GM19468 (cell line): ENCODE data around the gene NECAB3.
"Not testable (repeated sequence)": the region's sequence is repeated elsewhere in the genome, so short reads cannot be mapped to it uniquely, and the experiment has no call there.

Experiments
- ATAC-seq: cut with Tn5 transposase; IDR thresholded peaks from one replicate; pipeline ENCODE4 v1.9.1; 2021; ENCODE audit warnings: mild to moderate bottlenecking, moderate library complexity, moderate number of reproducible peaks; ENCODE audit not compliant: unreplicated experiment; ENCODE audit errors: extremely low read depth

The NECAB3 gene

DNA sequence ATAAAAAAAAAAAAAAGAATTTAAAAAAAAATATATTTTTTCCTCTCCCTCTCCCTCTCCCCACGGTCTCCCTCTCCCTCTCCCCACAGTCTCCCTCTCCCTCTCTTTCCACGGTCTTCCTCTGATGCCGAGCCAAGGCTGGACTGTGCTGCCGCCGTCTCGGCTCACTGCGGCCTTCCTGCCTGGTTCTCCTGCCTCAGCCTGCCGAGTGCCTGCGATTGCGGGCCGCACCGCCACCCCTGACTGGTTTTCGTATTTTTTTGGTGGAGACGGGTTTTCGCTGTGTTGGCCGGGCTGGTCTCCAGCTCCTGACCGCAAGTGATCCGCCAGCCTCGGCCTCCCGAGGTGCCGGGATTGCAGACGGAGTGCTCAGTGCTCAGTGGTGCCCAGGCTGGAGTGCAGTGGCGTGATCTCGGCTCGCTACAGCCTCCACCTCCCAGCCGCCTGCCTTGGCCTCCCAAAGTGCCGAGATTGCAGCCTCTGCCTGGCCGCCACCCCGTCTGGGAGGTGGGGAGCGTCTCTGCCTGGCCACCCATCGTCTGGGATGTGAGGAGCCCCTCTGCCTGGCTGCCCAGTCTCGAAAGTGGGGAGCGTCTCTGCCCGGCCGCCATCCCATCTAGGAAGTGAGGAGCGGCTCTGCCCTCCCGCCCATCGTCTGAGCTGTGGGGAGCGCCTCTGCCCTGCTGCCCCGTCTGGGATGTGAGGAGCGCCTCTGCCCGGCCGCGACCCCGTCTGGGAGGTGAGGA is 26.6 kb upstream of the NECAB3 start:
- ATAC-seq: not testable (repeated sequence)

DNA sequence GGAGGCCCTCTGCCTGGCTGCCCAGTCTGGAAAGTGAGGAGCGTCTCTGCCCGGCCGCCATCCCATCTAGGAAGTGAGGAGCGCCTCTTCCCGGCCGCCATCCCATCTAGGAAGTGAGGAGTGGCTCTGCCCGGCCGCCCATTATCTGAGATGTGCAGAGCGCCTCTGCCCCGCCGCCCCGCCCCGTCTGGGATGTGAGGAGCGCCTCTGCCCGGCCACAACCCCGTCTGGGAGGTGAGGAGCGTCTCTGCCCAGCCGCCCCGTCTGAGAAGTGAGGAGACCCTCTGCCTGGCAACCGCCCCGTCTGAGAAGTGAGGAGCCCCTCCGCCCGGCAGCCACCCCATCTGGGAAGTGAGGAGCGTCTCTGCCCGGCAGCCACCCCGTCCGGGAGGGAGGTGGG is 24.7 kb upstream of the NECAB3 start:
- ATAC-seq: not testable (repeated sequence)

DNA sequence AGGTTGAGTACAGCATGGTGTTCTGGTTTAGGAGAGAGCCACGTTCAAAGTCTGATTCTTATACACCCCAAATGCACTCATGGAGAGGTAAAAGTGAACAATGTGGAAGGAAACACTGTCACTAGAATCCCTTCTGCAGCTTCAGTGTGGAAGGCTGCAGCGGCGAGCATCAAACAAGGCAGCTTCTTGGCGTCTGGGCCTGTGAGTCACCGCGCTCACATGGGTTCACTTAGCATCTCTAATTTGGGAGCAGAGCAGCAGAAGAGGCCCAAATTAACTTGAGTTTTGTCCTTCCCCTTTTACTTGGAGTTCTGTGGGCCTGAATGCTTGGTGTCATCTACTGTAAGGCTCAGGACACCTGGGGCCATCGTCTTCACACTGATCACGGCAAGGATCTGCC is 22.9 kb upstream of the NECAB3 start:
- ATAC-seq: no peak

DNA sequence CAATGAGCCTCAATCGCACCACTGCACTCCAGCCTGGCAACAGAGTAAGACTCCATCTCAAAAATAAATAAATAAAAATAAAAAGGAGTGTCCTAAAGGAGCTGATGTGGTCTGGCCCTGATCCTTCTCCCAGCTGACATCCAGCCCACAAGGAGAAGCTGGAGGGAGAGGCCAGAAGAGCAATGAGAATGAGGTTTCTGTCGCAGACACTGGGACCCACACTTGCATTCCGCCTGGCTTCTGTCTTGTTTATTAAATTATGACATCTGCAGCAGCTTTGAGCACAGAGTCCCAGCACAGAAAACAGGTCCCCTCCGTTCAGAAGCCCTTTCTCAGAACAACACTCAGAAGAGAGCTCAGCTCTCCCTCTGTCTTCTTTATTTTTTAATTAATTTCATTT is 22.2 kb upstream of the NECAB3 start:
- no peak for ATAC-seq

DNA sequence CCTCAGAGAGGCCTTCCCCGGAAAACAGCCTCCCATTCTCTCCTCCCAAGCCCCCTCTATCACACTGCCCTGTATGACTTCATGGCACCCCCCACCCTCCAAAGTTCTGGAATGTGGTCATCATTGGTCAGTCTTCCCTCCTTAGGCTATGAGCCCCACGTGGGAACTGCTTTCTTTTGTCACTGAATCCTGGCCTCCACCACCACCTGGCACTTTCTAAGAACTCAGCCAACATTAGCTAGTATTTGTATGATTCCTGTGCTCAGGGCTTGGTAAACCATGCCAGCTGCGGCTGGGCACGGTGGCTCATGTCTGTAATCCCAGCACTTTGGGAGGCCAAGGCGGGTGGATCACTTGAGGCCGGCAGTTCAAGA is 20.4 kb upstream of the NECAB3 start:
- ATAC-seq: no peak

DNA sequence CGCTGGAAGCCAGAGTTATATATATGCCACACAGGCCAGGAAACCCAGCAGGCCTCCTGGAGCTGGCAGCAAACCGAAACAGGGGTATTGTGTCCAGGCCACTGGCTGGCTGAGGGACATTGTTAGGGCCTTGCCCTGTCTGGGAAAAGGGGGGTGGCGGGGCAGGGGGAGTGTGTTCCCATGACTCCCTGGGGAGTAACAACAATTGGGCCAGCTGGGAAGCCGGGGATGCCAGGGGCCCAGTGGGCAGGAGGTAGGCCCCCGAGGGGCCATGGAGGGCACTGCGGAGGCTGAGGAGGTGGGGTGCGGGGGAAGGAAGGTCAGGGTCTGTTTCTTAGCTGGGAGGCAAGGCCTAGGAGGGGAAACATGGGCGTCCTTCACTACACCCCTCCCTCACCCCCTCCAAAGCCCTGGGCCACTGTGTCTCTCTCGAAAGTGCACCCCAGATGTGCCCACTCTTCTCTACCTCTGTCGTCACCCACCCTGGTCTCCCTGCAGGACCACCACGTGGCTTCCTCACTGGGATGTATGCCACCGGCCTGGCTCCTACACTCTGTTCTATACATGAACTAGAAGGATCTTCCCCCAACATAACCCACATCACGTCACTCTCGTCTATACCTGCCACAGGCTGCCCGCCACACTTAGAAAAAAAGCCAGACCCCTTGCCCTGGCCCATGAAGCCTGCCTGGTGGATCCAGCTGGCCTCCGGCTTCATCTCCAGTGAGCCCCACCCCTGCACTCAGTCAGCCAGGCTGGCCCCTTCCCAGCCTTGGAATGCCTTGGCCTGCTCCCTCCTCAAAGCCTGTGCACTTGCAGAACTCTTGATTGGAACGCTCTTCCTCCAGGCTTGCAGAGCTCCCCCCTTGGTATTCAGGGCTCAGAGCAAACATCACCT is 19.8 kb upstream of the NECAB3 start:
- ATAC-seq: no peak

DNA sequence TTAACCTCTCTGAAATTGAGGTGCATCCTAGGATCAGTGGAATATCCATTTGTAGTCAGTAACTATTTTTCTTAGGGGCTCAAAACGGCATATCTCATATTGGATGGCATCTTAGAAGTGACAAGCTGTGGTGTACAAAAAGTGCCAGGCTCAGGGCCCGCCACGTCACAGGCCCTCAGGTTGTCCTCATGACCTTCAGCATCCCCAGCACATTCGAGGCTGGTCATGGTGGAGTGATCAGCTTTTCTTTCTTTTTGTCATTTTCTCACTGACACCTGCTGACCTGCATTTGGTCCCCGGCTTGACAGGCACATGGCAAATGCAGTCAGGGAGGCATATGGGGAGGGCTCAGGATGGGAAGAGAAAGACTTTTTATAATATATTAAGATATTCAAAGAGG is 19.1 kb upstream of the NECAB3 start:
- ATAC-seq: no peak

DNA sequence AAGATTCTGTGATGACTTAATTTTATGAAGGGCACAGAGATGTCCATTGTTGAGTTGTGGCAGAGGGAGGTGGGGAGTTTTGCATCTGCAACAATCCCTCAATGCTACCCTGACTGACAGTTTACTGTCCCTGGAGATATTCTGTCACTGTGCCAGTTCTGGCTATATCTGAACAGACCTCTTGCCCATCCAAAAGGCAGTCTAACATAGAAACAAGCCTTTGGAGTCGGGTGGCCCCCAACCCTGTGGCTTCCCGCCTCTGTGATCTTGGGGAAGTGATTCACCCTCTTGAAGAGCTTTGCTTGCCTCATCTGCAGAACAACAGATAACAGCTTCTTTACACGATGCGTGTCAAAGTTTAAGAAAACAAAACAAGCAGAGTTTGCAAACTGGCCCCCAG is 15.7 kb upstream of the NECAB3 start:
- ATAC-seq: no peak

DNA sequence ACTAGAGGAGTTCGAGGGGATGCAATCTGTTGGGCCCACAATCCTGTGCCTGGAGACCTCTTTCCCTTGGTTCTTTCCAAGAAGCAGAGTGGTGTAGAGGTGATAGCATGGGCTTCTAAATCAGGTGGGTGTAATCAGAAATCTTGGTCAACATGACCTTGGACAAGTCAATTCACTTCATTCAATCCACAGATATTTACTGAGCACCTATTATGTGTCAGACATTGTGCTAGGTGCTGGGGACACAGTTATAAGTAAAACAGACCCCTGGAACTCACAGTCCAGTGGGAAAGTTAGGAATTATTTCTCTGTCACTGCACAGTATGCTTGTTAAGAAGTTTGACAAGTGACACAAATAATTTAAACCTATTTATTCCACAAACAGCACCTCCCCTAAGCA is 15.3 kb upstream of the NECAB3 start:
- ATAC-seq: no peak

DNA sequence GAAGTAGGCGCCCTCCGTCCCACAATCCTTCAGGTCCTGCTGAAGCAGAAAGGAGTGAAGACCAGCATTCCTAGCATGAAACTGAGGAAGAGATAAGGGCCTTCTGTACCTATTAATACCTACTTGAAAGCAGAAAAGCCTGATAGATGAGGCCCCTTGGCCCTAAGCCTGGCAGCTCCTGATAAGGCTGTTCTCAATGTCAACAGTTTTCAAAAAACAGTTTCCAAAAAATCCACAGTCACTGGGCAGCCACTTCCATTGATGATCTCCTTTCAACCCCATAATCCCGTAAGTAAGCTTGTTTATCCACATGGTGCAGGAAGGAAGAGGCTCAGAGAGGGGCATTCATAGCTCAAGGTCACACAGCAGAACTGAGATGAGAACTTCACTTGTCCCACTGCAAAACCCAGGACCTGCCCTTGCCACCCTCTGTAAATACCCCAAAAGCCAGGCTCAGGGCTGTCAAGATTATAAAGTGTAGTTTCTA is 14.8 kb upstream of the NECAB3 start:
- no peak for ATAC-seq

DNA sequence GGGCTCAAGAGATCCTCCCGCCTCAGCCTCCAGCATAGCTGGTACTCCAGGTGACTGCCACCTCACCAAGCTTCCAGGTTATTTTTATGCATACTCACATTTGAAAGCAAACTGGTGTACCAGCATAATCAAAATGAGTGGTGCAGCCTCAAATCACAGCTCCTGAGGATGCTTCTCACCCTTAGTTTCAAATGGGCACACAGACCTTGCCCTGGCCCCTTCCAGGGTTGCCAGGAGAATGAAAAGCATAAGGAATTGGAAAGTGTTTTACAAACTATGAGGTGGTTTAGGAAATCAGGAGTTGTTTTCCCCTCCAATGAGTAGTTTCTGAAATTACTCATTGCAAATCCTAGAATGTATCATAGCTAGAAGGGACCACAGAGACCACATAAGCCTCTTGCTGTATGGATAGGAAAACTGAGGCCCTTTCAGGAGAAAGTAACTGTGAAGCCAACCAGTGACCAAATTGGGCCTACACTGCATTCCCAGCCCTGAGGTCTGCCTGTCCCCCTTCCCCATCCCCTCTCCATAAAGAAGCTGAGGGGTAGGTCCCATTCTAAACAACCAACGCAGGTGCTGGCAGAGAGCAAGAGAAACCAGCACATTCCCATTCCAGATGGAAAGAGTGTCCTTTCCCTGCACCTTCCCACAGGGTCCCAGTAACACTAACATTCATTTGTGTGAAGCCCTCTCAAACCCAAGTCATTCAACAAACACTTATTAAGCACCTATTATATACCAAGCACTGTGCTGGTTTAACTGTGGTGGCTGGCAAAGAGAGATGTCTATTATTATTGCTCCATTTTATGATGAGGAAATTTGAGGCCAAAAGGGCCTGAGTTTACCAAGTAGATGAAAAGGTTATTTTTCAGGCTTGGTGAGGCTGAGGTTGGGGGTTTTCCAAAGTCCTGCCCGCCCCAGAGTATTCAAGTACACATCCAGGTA is 14.0 kb upstream of the NECAB3 start:
- no peak for ATAC-seq

DNA sequence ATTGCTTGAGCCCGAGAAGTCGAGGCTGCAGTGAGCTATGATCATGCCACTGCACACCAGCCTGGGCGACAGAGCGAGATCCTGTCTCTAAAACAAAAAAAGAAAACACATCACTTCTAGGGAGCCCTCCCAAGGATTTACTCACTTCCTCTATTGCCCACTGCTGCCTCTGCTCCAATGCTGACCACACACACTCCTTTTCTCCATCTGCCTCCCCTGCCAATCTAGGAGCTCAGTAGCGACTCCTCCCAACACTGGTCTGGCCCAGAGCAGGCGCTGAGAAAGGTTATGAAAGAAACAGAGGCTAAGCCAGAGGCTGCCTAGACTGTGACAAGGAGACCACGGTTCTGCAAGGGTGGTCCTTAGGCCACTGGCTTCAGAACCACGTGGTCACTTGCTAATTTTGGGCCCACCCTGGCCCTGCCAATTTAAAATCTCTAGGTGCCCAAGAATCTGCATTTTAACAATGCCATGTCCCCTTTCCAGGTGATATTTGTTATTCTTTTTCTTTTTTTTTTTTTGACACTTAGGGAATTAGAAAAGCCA is 13.2 kb upstream of the NECAB3 start:
- no peak for ATAC-seq

DNA sequence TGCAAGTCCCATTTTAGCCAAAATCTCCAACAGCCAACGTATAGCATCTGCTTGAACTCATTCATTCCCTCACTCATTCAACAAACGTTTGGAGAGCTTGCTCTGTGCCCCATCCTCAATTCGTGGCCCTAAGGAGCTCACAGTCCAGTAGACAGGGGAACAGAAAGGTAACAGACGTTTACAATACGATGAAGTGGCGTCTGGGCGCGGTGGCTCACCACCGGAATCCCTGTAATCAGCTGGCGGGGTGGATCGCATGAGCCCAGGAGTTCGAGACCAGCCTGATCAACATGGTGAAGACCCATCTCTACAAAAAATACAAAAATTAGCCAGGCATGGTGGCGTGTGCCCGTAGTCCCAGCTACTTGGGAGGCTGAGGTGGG is 12.7 kb upstream of the NECAB3 start:
- ATAC-seq: no peak

DNA sequence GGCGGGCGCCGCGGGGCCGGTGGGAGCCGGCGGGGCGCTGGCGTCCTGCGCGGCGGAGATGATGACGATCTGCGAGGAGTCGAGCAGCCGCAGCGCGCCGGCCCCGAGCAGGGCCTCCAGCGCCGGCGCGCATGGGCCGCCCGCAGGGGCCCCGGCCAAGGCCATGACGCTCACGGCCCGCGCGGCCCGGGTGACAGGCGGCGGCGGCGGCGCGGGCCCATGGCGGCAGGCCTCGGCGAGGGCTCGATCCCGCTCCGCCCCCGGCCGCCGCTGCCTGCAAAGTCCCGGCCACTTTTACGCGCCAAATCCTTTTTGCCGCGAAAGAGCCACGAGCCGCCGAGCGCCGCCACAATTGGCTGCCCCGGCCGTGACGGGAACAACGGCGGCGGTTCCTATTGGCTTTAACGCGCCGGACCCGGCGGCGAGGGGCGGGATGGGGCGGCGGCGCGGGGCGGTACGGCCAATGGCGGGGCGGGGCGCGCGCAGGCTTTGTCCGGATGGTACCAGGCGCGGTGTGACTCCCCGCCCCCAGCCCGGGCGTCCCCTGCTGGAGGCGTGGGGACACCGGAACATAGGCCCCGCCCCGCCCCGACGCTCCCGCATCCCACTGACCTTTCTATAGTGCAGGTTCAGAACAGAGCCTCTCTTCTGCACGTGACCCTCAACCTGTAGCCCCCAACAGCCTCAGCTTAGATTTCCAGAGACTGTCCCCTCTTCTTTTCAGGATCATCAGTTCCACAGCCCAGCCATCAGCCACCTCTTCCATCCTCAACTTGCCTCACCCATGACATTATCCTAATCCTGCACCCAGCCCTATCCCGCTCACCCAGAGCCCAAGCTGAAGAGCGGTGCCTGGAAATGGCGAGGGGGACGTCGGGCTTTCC is 12.1 kb upstream of the NECAB3 start, which contains the start of gene E2F1:
E2F1 (minus strand) TSS at position 286 of the 884 bp plus-strand sequence; CDS start at position 165, 121 bp downstream.
- ATAC-seq: peak; percentile 70

DNA sequence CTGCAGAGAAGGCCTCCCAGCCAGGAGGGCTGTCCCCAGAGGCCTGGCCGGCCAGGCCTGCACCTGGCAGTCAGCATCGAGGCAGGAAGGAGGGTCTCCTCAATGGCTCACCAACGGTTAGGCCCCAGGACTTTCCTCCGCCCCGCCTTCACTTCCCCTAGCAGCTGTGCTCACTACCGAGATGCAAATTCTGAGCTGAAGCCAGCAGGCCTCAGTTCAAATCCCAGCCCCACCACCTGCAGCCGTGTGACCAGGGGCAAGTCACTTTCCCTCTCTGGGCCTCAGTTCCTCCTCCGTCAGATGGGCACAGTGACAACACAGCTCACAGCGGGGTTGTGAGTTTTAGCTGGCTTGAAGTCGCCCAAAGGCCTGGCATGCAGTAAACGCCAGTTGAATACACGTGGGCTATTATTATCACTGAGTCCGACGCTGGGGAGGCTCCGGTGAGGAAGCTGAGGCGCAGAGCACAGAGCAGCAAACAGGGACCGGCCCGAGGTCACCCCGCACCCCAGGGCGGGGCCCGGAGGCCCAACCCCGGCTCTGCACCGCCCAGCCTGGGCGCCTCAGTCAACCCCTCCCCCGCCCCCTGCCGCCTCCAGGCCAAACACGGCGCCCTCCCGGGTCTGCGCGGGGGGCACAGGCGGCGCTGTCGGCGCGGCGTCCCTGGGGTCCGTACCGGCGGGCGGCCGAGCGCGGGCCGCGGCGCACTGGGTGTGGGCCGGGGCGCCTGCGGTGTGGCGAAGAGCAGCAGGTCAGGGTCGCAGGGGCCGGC is 11.3 kb upstream of the NECAB3 start:
- peak; percentile 13 for ATAC-seq

DNA sequence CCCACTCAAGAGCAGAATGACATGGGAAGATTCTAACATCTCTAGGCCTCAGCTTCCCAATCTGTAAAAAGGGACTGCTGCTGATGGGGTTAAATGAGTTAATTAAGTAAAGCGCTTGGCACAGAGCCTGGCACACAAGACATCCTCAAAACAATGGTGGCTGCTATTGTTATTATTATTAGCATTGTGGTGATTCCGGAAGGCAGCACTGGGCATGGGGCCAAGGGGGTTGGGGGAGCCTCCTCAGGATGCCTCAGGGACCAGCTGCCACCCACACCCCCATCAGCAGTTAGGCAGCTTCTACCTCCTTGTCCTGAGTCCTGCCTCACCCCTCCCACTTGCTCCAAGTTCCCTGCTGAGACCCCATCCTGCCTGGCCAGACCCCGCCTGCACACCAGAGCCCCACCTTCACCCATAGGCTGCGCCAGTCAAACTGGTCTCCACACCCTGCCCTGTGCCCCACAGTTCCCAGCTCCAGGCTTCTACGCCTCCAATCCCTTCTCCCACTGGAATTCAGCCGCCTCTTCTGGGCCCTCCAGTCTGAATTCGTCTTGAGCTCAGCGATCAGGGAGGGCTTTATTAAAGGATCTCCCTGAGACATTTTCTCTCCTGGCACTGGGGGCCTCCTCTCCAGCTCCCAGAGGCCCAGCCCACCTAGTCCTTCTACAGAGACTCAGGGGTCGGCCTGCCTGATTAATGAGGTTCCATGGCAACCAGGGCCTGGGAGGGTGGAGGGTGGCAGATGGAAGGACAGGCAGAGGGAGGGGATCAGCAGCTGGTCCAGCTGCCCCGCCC is 10.5 kb upstream of the NECAB3 start:
- ATAC-seq: no peak

DNA sequence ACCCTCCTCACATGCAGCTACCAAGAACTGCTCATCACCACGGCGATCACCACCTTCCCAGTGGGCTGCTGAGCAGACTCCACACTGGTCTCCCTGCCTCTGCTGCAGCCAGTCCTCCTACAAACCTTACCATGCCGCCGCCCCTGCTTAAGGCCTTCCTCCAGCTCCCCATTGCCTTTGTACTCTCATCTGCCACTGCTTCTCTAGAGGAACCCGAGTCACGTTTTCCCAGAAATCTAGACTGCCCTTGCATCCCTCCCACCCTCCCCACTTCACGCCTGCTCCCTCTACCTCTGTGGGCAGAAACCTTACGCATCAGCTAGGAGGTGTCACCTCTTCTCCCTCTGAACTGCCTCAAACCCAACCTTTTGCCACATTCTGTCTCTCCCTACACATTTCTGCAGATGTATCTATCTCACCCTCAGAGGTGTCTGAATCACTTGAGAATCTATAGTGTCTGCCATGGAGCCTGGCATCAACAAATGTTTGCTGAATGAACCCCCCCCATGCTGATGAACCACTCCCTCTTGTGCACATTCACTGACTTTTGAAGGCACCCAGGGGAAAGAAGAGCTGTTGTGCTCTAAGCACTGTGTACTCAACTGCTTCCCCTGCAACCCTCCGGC is 7.6 kb upstream of the NECAB3 start:
- ATAC-seq: no peak
